GM18907 (cell line): ENCODE results near the gene ARHGAP4.

Source experiments
- ATAC-seq: cut with Tn5 transposase; IDR thresholded peaks from one replicate; pipeline ENCODE4 v1.9.1; 2021; ENCODE audit warnings: mild to moderate bottlenecking, moderate library complexity; ENCODE audit not compliant: unreplicated experiment

Gene ARHGAP4

GRCh38 chrX:153884136-153884535 is 41.9 kb downstream of the ARHGAP4 start:
- ATAC-seq: no peak

GRCh38 chrX:153883163-153883843 is 42.8 kb downstream of the ARHGAP4 start:
- ATAC-seq: no peak

- ATAC-seq: no peak
These were observed 43.5 kb downstream of the ARHGAP4 start for GRCh38 chrX:153882557-153882956.

GRCh38 chrX:153882086-153882498 is 44.0 kb downstream of the ARHGAP4 start:
- ATAC-seq: no peak

GRCh38 chrX:153881281-153881680 is 44.8 kb downstream of the ARHGAP4 start:
- no peak for ATAC-seq

GRCh38 chrX:153880440-153880815 is 45.6 kb downstream of the ARHGAP4 start:
- ATAC-seq: no peak

GRCh38 chrX:153879741-153880439 is 46.2 kb downstream of the ARHGAP4 start:
- no peak for ATAC-seq

- no peak for ATAC-seq
These were observed 47.0 kb downstream of the ARHGAP4 start for GRCh38 chrX:153878969-153879653.

- no peak for ATAC-seq
These were observed 47.7 kb downstream of the ARHGAP4 start for GRCh38 chrX:153878345-153878744.

- ATAC-seq: no peak
These were observed 48.3 kb downstream of the ARHGAP4 start for GRCh38 chrX:153877571-153878261.

- no peak for ATAC-seq
These were observed 50.0 kb downstream of the ARHGAP4 start for GRCh38 chrX:153876112-153876491.

- ATAC-seq: no peak
These were observed 50.5 kb downstream of the ARHGAP4 start for GRCh38 chrX:153875391-153876111.

GRCh38 chrX:153874366-153875125 is 51.5 kb downstream of the ARHGAP4 start:
- no peak for ATAC-seq

- ATAC-seq: no peak
These were observed 52.0 kb downstream of the ARHGAP4 start for GRCh38 chrX:153874085-153874365.

GRCh38 chrX:153873282-153874084 is 52.6 kb downstream of the ARHGAP4 start:
- no peak for ATAC-seq

- ATAC-seq: no peak
These were observed 53.9 kb downstream of the ARHGAP4 start for GRCh38 chrX:153871946-153872878.

- ATAC-seq: no peak
These were observed 54.6 kb downstream of the ARHGAP4 start for GRCh38 chrX:153871451-153871850.

- no peak for ATAC-seq
These were observed 55.2 kb downstream of the ARHGAP4 start for GRCh38 chrX:153870791-153871360.
